OCI-LY3 (cell line): ENCODE data around the gene FGGY.

ENCODE experiments used
- H2AFZ ChIP-seq: fragments of 200-600, 300-600 bp; shearing (Covaris generic); 2 replicates; pipeline ENCODE4 v1.6.0; 2014; ENCODE audit warnings: antibody characterized with exemption, low read depth, low read length
- H3K27ac ChIP-seq: fragments of 200-600, 300-600 bp; sonication (generic); 2 replicates; pipeline ENCODE4 v1.5.1; 2014; ENCODE audit warnings: mild to moderate bottlenecking, low read length, moderate library complexity, mixed read lengths
- H3K27me3 ChIP-seq: fragments of 200-600, 300-600 bp; sonication (generic); 2 replicates; pipeline ENCODE4 v1.6.1; 2014; ENCODE audit warnings: low read depth, low read length, mixed read lengths
- H3K36me3 ChIP-seq: fragments of 200-600, 300-600 bp; sonication (generic); replicated peaks from 2 replicates; pipeline ENCODE3; 2014; ENCODE audit warnings: low read depth, low read length, mixed read lengths
- H3K4me1 ChIP-seq: fragments of 300-600, 200-600 bp; sonication (generic); 2 replicates; pipeline ENCODE4 v1.6.1; 2014; ENCODE audit warnings: low read length, mixed read lengths
- H3K4me2 ChIP-seq: fragments of 200-600, 300-600 bp; sonication (generic); 2 replicates; pipeline ENCODE4 v1.6.1; 2014; ENCODE audit warnings: low read length, mixed read lengths
- H3K4me3 ChIP-seq: fragments of 300-600, 200-600 bp; sonication (generic); 2 replicates; pipeline ENCODE4 v1.5.1; 2014; ENCODE audit warnings: antibody characterized with exemption, mild to moderate bottlenecking, low read length, moderate library complexity
- H3K79me2 ChIP-seq: fragments of 300-600, 200-600 bp; shearing (Covaris generic); 2 replicates; pipeline ENCODE4 v1.6.1; 2014; ENCODE audit warnings: mild to moderate bottlenecking, low read length, mixed read lengths
- H3K9ac ChIP-seq: fragments of 300-600, 200-600 bp; shearing (Covaris generic); 2 replicates; pipeline ENCODE4 v1.6.0; 2014; ENCODE audit warnings: mild to moderate bottlenecking, low read length, moderate library complexity
- H3K9me3 ChIP-seq: fragments of 200-600, 300-600 bp; shearing (Covaris generic); 2 replicates; pipeline ENCODE4 v1.6.1; 2014; ENCODE audit warnings: low read length, mixed read lengths; ENCODE audit not compliant: insufficient read depth
- H4K20me1 ChIP-seq: fragments of 200-600, 300-600 bp; sonication (generic); 2 replicates; pipeline ENCODE4 v1.6.1; 2016; ENCODE audit warnings: low read length, mixed read lengths; ENCODE audit not compliant: insufficient read depth
- EZH2phosphoT487 ChIP-seq: fragments of 200-600 bp; shearing (Covaris generic); IDR thresholded peaks from 2 replicates; pipeline ENCODE4 v1.6.1; 2018; ENCODE audit warnings: antibody characterized with exemption, mixed run types, low read depth
- TF ChIP-seq, protein P1 (sequence below): fragments of 200-600, 300-600 bp; sonication (generic); IDR thresholded peaks from 2 replicates; pipeline ENCODE4 v1.5.1; 2014; ENCODE audit warnings: antibody characterized with exemption, low read length, low read depth

The FGGY gene

DNA sequence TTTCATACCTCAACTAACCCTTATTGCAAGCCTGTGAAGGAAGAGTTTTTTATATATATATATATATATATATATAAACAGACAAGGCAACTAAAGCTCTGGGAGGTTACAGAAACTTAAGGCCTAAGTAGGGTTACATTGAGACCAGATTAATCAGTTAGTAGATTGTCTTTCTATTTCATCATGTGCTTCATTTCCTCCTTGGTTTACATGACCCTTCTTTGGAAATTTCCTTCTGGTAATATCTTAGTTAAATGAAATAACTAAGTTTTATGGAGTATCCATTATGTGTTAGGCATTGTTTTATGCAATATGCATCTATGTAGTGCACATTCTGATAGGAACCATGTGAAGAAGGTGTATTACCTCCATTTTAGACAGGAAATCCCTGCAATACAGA lies 112.7 kb downstream of the FGGY start:
- no peak overlapping the region for H3K9ac ChIP-seq
- no peaks in the 10 kb centered on the region for H3K9me3 ChIP-seq
- no peaks in the 10 kb centered on the region for H3K27me3 ChIP-seq
- no peak overlapping the region for H2AFZ ChIP-seq
- no peaks in the 10 kb centered on the region for H3K79me2 ChIP-seq
- no peak overlapping the region for H3K27ac ChIP-seq
- H3K4me3 ChIP-seq, result no peak overlapping the region
- H4K20me1 ChIP-seq, result no peaks in the 10 kb centered on the region
- no peaks in the 10 kb centered on the region for H3K36me3 ChIP-seq
- TF ChIP-seq EZH2phosphoT487, result no peak
- TF ChIP-seq, protein P1, sequence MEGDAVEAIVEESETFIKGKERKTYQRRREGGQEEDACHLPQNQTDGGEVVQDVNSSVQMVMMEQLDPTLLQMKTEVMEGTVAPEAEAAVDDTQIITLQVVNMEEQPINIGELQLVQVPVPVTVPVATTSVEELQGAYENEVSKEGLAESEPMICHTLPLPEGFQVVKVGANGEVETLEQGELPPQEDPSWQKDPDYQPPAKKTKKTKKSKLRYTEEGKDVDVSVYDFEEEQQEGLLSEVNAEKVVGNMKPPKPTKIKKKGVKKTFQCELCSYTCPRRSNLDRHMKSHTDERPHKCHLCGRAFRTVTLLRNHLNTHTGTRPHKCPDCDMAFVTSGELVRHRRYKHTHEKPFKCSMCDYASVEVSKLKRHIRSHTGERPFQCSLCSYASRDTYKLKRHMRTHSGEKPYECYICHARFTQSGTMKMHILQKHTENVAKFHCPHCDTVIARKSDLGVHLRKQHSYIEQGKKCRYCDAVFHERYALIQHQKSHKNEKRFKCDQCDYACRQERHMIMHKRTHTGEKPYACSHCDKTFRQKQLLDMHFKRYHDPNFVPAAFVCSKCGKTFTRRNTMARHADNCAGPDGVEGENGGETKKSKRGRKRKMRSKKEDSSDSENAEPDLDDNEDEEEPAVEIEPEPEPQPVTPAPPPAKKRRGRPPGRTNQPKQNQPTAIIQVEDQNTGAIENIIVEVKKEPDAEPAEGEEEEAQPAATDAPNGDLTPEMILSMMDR, result no peak
- no peak overlapping the region for H3K4me2 ChIP-seq
- H3K4me1 ChIP-seq, result peaks cover 11% of the 10 kb centered on the region

DNA sequence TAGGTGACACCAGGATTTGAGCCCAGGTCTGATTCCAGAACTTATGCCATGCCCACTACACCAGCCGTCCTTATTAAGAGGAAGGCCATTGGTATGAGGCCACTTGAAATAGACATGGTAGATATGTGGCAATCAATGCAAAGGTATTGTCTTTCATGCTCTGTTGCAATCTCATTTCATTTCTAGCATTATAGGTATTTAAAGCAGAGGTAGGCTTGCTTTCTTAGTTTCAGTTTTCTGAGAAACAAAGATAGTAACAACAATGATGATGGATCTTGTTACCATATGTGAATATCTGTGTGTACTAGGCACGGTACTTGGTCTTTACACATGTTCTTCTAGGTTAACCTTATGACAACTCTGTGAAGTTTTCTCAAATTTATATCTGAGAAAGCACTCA lies 113.1 kb downstream of the FGGY start:
- Histone ChIP-seq H3K79me2 (no peaks in the 10 kb centered on the region), H3K9ac (no peak overlapping the region), H2AFZ (no peak overlapping the region), H3K4me3 (no peak overlapping the region), H3K4me1 (peaks cover 11% of the 10 kb centered on the region), H3K4me2 (no peak overlapping the region), H3K36me3 (no peaks in the 10 kb centered on the region), H3K27me3 (no peaks in the 10 kb centered on the region), H3K27ac (no peak overlapping the region), H3K9me3 (no peaks in the 10 kb centered on the region), H4K20me1 (no peaks in the 10 kb centered on the region)
- TF ChIP-seq, protein P1, result no peak
- TF ChIP-seq EZH2phosphoT487, result no peak

DNA sequence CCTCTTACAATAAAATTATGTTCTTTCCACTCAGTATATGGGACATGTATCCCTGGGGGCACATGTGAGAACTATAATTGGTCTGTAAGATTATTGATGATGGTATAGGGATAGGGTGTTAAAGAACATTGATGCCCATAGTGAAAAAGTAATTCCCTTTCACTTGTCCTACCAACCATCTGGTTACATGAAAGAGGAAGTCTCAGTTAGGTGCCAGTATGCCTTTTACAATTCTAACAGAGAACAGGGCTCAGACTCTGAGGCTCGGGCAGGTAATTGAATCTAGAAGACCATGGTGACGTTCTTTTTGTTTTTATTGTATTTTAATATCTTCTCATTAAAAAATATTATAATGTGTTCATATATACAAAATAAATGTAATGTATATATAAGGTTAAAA lies 113.6 kb downstream of the FGGY start:
- no peak overlapping the region for H3K4me3 ChIP-seq
- no peaks in the 10 kb centered on the region for H3K36me3 ChIP-seq
- no peaks in the 10 kb centered on the region for H3K27me3 ChIP-seq
- no peak overlapping the region for H2AFZ ChIP-seq
- TF ChIP-seq EZH2phosphoT487, result no peak
- TF ChIP-seq, protein P1, result no peak
- no peak overlapping the region for H3K27ac ChIP-seq
- H3K4me2 ChIP-seq, result no peak overlapping the region
- no peaks in the 10 kb centered on the region for H3K9me3 ChIP-seq
- H4K20me1 ChIP-seq, result no peaks in the 10 kb centered on the region
- no peak overlapping the region for H3K9ac ChIP-seq
- peaks cover 11% of the 10 kb centered on the region for H3K4me1 ChIP-seq
- H3K79me2 ChIP-seq, result no peaks in the 10 kb centered on the region

DNA sequence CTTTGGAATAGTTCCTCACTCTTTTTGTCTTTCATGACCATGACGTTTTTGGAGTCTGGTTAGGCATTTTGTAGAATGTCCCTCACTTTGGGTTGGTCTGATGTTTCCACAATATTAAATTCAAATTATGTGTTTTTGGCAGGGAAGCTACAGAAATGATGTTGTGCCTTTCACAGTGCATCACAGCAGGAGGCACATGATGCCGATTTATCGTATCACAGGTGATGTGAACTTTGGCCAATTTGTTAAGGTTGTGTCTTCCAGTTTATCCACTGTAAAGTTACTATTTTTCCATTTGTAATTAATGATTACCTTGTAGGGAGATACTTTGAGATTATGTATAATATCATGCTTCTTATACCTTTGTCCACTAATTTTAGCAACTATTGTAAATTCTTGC lies 114.3 kb downstream of the FGGY start:
- Histone ChIP-seq H2AFZ (no peak overlapping the region), H3K4me3 (no peak overlapping the region), H3K9ac (no peak overlapping the region), H3K27ac (no peak overlapping the region), H3K36me3 (no peaks in the 10 kb centered on the region), H3K9me3 (no peaks in the 10 kb centered on the region), H3K27me3 (no peaks in the 10 kb centered on the region), H3K79me2 (no peaks in the 10 kb centered on the region), H3K4me1 (peaks cover 11% of the 10 kb centered on the region), H3K4me2 (no peak overlapping the region), H4K20me1 (no peaks in the 10 kb centered on the region)
- no peak for TF ChIP-seq EZH2phosphoT487
- TF ChIP-seq, protein P1, result no peak
